Epidermal melanocyte (primary cell): Measurements from ENCODE around the gene CDNF.
"Not testable (repeated sequence)": the region's sequence is repeated elsewhere in the genome, so short reads cannot be mapped to it uniquely, and the experiment has no call there.

Experiments used
- DNase-seq: peaks from one replicate; pipeline ENCODE4 v3.0.0; 2011; ENCODE audit warnings: low spot score; ENCODE audit not compliant: insufficient read length

Gene CDNF

DNA sequence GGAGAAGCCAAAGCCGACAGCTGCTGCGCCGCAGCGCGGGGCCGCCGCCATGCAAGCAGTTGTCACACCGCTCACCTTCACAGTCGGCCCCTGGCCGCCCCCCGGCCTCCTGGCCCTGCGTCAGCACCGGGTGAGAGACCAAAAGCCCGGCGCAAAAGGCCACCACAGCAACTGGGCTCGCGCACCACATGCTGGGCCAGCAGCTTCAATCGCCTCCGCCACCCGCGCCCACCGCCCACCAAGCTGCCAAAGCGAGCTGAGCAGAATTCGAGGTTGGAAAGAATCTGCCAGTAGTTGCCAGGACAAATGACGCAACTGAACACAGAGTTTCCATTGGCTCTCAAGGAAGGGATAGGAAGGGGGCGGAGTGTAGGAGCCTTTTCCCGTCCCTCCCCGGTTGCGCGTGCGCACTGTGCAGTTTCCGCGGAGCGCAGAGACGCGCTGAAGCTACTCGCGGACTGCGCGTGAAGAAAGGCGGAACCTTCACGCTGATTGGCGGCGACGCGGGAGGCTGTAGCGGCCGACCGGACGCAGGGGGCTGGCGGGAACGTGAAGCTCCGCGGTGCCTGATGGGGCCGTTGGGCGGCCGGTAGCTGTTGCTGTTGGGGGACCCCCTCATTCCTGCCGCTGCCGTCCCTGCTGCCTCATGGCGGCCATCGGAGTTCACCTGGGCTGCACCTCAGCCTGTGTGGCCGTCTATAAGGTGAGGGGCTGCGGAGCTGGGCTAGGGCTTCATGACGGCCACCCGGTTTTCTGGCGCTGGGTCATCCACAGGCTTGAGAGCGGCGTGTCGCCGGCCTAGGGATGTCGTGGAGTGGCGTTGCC, at the start of gene CDNF, which contains the start of the genes HSPA14 and MSANTD7:
TSS of gene CDNF (minus strand) at position 281 of the 825 bp plus-strand sequence. CDS start at position 190, 91 bp downstream.
TSS of gene HSPA14 (plus strand) at position 550 of the 825 bp plus-strand sequence. CDS start at position 647, 97 bp downstream.
TSS of gene MSANTD7 (plus strand) at position 550 of the 825 bp plus-strand sequence. CDS start 3,979 bp downstream, outside the sequence.
- DNase-seq = peak; percentile 94

GRCh38 chr10:14884082-14884481, 46.2 kb upstream of the CDNF start:
- DNase-seq = no peak

- DNase-seq = no peak
Measured at GRCh38 chr10:14880229-14880628, 42.4 kb upstream of the CDNF start.

DNA sequence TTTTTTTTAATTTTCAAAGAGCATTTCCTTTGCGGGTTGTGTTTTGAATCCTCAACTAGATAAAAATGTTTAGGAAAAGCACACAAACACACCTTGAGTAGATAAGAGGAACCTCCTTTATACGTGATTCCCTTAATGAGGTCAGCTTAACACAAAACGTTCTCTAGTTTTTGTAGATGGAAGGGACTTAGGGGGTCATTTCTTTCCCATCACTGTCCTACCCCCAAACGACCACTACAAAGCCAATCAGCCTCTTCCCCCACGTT, 42.0 kb upstream of the CDNF start:
- no peak for DNase-seq

DNA sequence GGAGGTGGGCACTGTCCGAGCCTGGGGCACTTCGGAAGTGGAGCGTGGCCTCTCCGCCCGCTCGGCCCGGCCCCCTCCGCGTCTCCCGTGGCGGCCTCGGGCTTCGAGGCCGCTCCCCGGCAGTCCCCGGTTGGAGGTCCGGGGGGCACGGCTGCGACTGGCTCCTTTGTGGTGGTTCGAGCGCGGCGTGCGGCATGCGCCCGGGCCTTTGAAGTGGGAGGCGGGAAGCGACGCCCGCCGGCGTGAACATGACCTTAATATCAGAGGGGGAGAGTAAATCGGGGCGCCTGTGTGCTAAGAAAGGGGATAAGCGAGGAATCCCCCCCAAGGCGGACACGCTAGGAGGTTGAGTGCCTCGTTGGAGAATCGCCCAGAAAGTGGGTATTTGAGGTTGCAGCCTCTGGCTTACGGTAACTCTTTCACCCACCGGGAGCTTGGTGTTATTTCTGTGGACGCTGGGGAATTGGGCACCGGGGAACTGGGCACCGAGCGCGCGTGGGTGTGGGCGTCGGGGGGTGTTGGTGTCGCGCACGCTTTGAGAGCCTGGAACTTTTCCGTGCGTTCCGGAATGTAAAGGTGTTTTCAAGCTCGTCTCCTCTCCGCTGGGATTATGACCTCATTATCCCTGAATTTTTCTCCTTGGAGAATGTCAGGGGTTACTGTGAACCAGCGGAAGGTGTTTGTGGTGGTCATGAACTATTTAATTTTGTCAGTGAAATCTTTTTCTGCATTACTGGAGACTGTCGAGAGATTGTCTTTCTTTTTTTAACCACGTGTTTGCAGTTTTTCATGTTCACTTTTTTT, 41.5 kb upstream of the CDNF start:
- peak; percentile 26 for DNase-seq

- peak; percentile 97 for DNase-seq
Measured at GRCh38 chr10:14878266-14879123, 40.7 kb upstream of the CDNF start, which contains the start of gene SUV39H2. TSS of gene SUV39H2 (plus strand) at chr10:14878866. CDS start at chr10:14878889, 23 bp downstream.

DNA sequence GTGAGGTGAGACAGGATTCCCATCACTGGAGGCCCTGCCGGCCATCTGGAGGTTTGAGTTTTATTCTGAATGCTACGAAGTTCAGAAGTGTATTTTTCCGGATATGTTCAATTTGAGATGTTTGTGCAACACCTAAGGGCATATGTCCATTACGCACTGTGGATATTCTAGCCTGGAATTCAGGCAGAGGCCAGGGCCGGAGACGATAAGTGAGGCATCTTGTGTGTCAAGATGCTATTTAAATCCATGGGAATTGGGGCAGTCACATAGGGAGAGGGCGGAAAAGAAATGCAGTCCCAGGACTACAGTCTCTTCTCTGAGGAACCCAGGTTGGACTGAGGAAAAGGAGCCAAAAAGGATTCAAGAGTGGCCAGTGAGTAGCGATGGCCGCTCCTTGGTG, 38.9 kb upstream of the CDNF start:
- DNase-seq = no peak

GRCh38 chr10:14875941-14876340, 38.1 kb upstream of the CDNF start:
- DNase-seq = no peak

DNA sequence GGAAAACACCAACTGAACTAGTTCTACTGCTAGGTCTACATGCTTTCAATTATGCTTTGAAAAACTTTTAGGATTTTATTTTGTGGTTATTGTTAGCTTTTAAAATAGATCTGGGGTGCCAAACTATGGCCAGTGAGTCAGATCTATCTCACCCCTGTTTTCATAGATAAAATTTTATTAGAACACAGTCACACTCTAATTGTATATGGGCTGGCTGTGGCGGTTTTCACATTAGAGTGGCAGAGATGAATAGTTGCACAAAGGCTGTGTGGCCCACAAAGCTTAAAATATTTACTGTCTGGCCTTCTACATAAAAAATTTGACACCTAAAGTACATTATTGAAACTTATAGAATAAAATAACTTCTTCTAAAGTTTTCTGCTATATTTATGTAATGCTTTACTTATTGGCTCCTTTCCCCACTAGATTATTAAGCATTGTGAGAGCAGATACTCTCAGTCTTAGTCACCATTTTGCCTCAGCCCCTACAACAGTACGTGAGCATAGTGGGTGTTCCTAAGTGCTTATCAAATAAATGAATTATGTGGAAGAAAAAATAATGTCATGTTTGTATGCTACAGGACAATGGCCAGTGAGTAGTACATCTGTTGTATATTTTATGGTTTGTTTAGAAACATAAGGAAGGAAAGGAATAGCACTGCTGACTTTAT, 35.4 kb upstream of the CDNF start:
- DNase-seq = no peak

- not testable (repeated sequence) for DNase-seq
Measured at GRCh38 chr10:14864871-14865270, 27.0 kb upstream of the CDNF start.

GRCh38 chr10:14864466-14864865, 26.6 kb upstream of the CDNF start:
- not testable (repeated sequence) for DNase-seq

- DNase-seq = no peak
Measured at GRCh38 chr10:14860791-14861190, 23.0 kb upstream of the CDNF start.

DNA sequence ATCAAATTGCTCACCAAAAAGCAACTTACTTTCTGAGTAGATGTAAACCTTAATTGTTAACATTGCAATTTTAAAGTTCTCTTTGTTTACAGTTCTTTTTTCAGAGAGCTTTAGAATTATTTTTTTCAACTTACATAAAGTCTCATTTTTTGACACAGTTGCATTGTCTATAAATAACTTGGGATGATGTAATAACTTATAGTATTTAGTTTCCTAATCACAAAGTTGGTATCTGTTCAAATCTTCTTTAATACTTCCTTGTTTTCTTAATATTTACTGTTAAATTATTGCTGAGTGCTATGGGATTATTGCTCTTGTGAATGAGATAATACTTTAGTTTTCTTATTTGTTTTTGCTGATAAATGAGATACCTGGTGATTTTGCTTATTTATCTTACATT, 21.9 kb upstream of the CDNF start:
- no peak for DNase-seq

GRCh38 chr10:14859043-14859442, 21.2 kb upstream of the CDNF start:
- no peak for DNase-seq

GRCh38 chr10:14858338-14858960, 20.6 kb upstream of the CDNF start:
- no peak for DNase-seq

DNA sequence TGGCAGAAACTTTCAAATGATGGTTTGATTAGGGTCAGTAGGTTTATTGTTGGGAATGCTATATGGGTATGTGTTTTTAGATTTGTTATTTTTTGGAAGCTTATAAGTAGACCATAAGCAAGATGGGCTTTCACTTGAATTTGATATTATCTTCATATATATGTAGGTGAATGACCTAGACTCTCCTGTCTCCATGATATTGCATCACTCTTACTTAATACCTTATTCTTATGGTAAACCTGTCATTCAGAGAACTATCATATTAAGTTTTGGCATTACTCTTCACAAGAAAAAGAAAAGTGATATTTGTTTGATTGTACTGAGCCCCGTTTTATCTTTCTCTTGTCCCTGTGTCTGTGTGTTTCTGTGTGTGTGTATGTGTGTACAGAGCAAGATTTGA, 17.6 kb upstream of the CDNF start:
- no peak for DNase-seq

DNA sequence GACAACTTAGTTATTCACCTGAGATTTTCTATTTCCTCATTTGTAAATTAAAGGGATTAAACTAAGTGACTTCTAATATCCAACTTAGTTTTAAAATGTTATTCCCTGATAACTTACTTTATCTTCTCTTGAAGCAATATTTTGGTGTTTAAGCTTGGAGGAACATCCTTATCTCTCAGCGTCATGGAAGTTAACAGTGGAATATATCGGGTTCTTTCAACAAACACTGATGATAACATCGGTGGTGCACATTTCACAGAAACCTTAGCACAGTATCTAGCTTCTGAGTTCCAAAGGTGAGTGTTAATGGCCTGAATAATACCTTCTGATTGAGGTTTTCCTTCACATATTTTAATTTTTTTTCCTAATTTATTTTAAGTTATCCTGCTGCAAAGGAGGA, 14.4 kb upstream of the CDNF start:
- DNase-seq = no peak

DNA sequence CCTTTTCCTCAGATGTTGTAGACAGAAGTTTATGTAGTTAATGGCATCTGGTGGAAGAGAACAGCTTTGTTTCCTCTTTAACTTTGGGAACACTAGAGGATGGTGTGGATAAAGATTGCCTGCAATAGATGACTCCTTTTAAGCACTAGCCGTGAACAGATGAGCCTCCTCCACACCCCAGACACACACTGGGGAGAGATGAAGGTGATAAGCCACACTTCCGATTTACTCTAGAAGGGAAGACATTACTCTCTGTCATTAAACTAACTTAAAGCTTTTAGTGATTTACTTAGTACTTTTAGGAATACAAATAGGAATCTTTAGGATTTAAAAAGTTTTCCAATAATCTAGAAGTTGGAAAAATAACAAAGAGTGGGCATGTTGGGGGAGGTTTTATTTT, 7.1 kb upstream of the CDNF start:
- no peak for DNase-seq

- no peak for DNase-seq
Measured at GRCh38 chr10:14843327-14843988, 5.6 kb upstream of the CDNF start.

- no peak for DNase-seq
Measured at GRCh38 chr10:14840178-14840577, 2.3 kb upstream of the CDNF start.
